ENCODE data around the gene MYOM3.

The MYOM3 gene

DNA sequence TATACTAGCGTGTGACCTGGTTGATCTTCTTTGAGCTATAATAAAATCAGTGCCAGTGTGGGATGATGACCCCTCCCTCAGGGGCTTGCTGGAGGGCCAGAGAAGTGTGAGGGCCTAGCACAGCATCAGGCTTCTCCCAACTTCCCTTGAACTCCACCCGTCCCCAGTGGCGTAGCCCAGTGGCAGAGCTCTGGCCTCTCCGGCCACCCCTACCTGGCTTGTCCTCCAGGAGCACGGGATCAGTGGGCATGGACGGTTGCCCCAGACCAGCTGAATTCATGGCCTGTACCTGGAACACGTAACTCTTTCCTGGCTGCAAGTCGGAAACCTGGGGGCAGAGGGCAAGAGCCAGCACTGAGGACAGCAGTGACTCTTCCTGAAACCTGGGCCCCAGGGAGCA is 36.0 kb downstream of the MYOM3 start:
- H3K4me3 ChIP-seq (replicated peaks; ENCODE audit: low read depth, low read length): no peak overlapping the region
- TF ChIP-seq, protein P1, sequence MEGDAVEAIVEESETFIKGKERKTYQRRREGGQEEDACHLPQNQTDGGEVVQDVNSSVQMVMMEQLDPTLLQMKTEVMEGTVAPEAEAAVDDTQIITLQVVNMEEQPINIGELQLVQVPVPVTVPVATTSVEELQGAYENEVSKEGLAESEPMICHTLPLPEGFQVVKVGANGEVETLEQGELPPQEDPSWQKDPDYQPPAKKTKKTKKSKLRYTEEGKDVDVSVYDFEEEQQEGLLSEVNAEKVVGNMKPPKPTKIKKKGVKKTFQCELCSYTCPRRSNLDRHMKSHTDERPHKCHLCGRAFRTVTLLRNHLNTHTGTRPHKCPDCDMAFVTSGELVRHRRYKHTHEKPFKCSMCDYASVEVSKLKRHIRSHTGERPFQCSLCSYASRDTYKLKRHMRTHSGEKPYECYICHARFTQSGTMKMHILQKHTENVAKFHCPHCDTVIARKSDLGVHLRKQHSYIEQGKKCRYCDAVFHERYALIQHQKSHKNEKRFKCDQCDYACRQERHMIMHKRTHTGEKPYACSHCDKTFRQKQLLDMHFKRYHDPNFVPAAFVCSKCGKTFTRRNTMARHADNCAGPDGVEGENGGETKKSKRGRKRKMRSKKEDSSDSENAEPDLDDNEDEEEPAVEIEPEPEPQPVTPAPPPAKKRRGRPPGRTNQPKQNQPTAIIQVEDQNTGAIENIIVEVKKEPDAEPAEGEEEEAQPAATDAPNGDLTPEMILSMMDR (IDR thresholded peaks at IDR 0.05; ENCODE audit: low read length, missing control alignments): no peak
- DNase-seq (ENCODE audit: low read depth): no peak

DNA sequence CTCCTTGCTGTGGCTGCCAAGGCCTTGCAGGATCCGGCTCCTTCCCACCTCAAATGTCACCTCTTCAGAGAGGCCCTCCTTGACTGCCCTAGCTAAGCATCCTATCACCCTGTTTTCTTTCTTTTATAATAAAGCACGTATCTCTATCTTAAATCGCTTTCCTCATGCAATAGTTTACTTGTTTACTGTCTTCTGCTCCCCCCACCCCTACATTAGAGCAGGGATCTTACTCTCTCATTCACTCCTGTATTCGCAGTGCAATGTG is 36.4 kb downstream of the MYOM3 start:
- TF ChIP-seq, protein P1 (IDR thresholded peaks at IDR 0.05; ENCODE audit: low read length, missing control alignments): no peak
- H3K4me3 ChIP-seq (replicated peaks; ENCODE audit: low read depth, low read length): no peak overlapping the region
- DNase-seq (ENCODE audit: low read depth): no peak

DNA sequence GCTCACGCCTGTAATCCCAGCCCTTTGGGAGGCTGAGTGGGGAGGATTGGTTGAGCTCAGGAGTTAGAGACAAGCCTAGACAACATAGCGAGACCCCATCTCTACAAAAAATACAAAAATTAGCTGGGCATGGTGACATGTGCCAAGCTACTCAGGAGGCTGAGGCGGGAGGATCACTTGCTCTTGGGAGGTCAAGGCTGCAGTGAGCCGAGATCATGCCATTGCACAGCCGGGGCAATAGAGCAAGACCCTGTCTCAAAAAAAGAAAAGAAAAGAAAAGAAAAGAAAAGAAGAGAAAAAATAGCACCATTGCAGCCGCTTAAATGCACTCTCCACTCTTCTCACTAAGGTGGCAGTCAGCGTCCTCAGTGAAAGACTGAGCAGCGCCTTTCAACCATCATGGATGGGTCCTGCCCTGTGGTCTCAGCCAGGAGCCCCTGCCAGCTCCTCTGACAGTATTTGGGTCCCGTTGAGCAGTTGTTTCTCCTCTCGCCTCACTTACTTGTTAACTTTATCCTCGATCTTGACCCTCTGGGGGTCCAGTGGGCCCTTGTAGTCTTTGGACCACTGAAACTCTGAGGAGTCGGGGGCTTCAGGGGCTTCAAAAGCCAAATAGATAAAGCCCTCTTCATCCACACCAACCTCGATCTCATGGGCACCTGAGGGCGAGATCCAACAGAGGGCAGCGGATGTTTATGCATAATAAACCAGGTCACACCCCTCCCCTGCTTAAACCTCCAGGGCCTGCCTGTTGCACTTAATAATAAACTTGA is 36.9 kb downstream of the MYOM3 start:
- no peak overlapping the region for H3K4me3 ChIP-seq (replicated peaks; ENCODE audit: low read depth, low read length)
- TF ChIP-seq, protein P1 (IDR thresholded peaks at IDR 0.05; ENCODE audit: low read length, missing control alignments): no peak
- DNase-seq (ENCODE audit: low read depth): no peak

DNA sequence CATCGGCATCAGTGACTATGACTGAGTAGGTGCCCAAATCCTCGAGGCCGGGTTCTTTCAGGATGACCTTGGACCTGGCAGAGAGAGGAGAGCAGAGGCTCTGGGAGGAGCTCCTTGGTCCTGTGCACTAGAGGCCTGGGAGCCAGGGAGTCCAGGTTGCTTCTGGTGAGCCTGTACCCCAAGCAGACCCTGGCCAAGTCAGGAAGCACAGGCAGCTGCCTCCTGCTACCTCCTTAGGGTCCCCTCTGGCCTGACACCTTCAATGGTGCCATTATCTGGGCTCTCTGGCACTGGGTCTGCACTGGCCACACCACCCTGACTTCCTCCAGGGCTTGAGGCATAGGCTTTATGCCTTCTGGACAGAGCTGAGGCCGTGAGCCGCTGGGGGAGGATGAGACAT is 37.7 kb downstream of the MYOM3 start:
- no peak for DNase-seq (ENCODE audit: low read depth)

DNA sequence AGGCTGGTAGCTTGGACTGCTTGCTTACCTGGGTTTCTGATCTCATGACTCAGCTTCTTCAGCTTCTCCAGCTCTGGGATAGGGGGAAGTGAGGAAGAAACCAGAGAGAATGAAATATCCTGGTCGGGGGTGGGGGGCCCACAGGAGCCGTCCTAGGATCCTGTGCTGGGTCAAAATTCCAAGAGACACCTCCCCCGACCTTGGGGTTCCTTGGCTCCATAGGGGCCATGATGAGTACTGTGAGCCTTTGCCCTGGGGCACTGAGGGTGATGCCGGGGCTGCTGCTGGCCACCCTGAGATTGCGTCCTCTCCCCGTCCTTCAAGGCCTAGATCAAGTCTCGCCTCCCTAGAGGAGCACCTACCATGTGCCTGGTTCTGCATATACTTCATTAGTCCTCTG is 40.0 kb downstream of the MYOM3 start:
- DNase-seq (ENCODE audit: low read depth): no peak
- TF ChIP-seq, protein P1 (IDR thresholded peaks at IDR 0.05; ENCODE audit: low read length, missing control alignments): no peak
- no peak overlapping the region for H3K4me3 ChIP-seq (replicated peaks; ENCODE audit: low read depth, low read length)

More for the DNA sequence above, 37.7 kb downstream of the MYOM3 start:
- H3K4me3 ChIP-seq (replicated peaks; ENCODE audit: low read depth, low read length): no peak overlapping the region
- TF ChIP-seq, protein P1 (IDR thresholded peaks at IDR 0.05; ENCODE audit: low read length, missing control alignments): no peak

DNA sequence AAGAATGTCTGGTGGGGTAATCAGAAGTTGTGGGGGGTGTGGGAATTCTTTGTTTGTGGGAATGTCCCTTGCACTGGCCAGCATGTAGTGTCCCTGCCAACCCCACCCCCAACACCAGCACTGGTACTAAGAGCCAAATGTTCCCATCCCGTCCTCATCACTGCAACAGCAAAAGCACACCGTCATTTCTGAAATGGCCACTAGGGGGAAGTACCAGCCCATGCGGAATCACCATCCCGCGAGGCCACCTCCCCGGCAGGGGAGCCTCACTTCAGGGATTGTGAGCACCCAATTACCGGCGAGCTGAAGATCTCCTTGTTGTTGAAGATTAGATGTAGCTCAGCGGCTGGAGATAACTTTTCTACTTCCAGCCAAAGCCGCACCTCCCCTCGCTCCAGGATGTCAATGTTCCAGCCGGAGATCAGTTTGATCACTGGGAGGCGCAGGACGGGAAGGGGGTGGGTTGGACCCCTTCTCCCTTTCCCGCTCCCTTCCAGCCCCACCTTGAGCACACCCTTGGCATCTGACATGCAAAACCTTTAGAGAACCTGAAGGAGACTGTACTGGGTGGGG is 41.0 kb downstream of the MYOM3 start:
- TF ChIP-seq, protein P1 (IDR thresholded peaks at IDR 0.05; ENCODE audit: low read length, missing control alignments): peak; percentile 91

DNA sequence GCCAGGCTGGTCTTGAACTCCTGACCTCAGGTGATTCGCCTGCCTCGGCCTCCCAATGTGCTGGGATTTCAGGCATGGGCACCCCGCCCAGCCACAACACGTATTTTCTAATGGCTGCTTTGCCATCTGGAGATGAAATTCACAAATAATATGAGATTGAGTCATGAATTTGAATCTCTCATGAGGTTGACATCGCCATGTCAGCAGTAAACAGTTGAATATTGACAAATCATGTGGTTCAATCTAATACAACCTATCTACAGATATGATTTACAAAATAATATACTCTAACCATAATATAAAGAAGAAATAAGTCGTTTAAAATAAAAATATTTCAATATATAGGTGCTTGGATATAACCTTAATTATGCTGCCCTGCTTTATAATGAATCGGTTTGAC is 42.1 kb downstream of the MYOM3 start:
- TF ChIP-seq, protein P1 (IDR thresholded peaks at IDR 0.05; ENCODE audit: low read length, missing control alignments): no peak

More for the DNA sequence above, 41.0 kb downstream of the MYOM3 start:
- peak; percentile 81 for DNase-seq (ENCODE audit: low read depth)
- no peak overlapping the region for H3K4me3 ChIP-seq (replicated peaks; ENCODE audit: low read depth, low read length)

More for the DNA sequence above, 42.1 kb downstream of the MYOM3 start:
- no peak overlapping the region for H3K4me3 ChIP-seq (replicated peaks; ENCODE audit: low read depth, low read length)
- no peak for DNase-seq (ENCODE audit: low read depth)
